Fibroblast of skin of right quadriceps (primary cell): Measurements from ENCODE around the gene IFNL2.
"Not testable (repeated sequence)": the region's sequence is repeated elsewhere in the genome, so short reads cannot be mapped to it uniquely, and the experiment has no call there.

ENCODE experiments used
- DNase-seq: peaks from one replicate; pipeline ENCODE4 v3.0.0-alpha.2; 2013

Gene IFNL2

DNA sequence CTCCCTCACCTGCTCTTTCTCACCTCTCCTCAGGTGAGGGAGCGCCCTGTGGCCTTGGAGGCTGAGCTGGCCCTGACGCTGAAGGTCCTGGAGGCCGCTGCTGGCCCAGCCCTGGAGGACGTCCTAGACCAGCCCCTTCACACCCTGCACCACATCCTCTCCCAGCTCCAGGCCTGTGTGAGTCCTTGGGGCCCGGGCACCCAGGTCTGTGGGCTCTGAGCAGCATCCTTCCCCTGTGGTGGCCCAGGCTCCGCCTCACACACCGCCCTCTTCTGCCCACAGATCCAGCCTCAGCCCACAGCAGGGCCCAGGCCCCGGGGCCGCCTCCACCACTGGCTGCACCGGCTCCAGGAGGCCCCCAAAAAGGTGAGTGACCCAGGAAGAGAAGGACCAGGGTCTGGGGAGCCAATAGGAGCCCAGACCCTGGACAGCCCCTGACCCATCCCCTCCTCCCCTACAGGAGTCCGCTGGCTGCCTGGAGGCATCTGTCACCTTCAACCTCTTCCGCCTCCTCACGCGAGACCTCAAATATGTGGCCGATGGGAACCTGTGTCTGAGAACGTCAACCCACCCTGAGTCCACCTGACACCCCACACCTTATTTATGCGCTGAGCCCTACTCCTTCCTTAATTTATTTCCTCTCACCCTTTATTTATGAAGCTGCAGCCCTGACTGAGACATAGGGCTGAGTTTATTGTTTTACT, 29.9 kb downstream of the IFNL2 start:
- no peak for DNase-seq

DNA sequence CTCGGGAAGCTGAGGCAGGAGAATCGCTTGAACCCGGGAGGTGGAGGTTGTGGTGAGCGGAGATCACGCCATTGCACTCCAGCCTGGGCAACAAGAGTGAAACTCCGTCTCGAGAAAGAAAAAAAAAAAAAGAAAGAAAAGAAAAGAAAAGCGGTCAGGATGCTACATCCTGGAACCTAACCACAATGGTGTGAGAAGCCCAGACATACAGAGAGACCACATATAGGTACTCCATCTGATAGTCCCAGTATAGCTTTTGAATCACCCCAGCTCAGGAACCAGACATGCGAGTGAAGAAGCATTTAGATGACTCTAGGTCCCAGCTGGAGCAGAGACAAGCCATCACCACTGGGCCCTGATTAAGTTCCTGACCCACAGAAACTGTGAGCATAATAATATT, 31.2 kb downstream of the IFNL2 start:
- DNase-seq = no peak

DNA sequence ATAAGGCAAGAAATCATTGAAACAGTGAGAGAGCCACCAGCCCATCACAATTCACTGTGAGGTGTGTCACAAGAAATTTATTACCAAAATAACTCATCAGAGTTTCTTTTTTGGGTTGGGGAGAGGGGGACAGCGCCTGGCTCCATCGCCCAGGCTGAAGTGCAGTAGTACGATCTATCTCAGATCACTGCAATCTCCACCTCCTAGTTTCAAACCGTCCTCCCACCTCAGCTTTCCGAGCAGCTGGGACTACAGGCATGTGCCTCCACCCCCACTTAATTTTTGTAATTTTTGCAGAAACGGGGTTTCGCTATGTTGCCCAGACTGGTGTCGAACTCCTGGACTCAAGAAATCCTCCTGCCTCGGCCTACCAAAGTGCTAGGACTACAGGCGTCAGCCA, 31.6 kb downstream of the IFNL2 start:
- no peak for DNase-seq

DNA sequence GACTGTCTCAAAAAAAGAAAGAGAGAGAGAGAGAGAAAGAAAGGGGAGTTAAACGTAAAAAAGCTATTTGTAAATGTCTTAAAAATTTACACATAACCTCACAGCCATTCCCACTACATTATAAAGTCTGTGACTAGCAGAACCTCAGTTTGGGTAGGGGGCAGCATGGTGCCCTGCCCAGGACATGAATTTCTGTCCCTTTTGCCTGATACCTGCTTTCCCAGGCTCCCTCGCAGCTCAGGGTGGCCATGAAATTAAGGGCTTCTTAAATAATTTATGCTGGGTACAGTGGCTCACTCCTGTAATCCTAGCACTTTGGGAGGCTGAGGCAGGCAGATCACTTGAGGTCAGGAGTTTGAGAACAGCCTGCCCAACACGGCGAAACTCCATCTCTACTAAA, 32.8 kb downstream of the IFNL2 start:
- DNase-seq = no peak

DNA sequence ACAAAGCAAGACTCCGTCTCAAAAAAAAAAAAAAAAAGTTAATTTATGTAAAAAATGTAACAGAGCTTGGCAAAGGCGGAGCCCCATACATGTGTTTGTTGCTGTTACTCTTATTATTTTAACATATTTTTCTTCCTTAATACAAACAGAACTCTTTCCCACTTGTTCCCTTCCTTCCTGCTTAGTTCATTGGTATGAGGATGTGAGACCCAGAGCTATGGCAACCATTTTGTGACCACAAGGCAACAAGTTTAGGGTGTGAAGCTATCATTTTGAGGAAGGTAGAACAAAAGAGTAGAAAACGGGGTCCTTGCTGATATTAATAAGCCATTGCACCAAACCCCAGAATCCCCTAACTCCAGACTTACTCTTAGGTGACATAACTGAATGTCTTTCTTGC, 33.4 kb downstream of the IFNL2 start:
- no peak for DNase-seq

DNA sequence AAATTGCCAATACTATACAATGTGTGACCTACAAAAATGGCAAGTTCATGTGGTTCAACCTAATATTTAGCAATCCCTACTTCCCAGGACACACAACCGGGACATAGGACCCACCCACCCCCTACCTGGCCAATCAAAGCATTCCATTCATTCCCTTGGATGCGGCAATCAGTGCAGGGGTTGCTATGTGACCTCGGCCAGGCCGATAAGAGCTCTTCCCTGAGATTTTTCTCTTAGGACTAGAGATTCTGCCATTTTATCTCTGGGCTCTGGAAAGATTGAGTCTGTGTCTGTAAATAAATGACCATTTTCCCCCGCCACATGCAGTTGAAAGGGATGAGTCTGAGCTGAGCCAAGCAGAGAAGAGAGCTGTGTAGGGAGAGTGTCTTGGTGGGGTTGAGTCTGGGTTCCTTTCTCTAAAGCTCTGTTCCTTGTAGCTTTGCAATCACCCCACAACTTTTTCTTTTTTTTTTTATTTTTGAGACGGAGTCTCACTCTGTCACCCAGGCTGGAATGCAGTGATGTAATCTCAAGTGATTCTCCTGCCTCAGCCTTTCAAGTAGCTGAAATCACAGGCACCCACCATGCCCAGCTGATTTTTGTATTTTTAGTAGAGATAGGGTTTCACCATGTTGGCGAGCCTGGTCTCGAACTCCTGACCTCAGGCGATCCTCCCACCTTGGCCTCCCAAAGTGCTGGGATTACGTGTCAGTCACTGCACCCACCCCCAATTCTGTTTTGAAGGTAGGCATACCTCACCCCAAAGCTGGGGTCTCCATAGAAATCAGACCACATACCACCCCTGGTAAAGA, 35.4 kb downstream of the IFNL2 start:
- DNase-seq = no peak

DNA sequence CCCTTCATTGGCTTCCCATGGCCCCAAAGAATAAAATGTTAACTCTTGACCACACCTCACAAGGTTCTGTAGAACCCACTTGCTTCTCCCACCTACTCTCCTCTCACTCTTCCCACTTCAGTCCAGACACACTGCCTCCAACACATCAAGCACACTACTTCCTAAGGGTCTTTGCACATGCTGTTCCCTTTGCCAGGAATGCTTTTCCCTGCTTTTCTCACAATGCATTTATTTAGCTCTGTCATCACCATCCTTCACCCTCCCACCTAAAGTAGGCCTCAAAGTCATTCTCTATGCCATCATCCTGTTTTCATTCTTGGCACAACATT, 36.0 kb downstream of the IFNL2 start:
- no peak for DNase-seq

DNA sequence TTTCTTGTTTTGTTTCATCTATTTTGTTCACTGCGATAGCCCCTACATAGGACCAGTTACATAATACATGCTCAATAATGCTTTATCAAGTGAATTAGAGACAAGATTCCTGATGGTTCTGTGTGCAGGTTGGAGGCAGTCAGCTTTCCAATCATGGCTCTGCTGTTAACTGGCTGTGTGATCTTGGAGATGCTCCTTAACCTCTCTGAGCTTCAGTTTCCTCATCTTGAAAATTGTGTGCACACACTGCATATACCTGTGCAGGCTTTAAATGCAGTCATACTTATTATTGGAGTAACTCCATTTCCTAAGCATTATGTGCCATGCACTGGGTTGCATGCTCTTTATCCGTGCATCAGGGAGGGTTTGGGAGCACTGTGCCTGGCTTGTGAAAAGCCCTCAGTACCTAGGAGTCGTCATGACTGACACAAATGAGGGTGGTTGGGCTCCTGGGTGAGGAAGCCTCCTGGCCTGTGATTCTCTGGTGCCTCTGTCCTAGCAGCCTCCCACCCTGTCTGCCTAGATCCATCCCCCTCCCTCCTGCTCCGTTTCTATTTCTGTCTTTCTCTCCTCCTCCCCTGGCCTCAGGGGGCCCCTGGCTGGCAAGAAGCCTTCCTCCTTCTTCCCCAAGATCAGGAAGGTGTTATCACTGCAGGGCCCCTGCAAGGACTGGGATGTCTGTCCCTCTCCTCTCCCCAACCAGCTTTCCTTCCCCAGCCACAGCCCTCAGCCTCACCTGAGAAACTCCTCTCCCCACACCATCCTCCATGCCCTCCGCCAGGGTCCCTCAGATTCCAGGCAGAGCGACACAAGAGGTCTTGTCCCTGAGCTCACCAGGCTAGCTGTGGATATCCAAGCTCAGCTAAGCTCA, 36.7 kb downstream of the IFNL2 start:
- DNase-seq = no peak

DNA sequence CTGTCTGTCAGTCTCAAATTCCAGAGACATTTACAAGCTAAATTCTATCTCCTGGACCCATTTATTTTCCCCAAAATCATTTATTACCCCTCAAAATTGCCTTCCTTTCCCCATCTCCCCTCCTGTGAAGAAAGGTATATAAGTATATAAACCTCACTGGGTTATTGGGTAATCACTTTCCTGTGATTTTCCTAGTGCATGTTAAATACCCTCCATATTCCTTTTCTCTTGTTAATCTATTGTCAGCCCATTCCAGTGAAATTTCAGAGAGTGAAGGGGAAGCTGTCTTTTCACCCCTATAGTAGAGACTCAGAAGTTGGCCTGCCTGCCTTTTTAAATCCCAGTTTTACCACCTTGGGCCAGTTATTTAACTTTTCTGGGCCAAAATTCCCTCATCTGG, 37.9 kb downstream of the IFNL2 start:
- no peak for DNase-seq

DNA sequence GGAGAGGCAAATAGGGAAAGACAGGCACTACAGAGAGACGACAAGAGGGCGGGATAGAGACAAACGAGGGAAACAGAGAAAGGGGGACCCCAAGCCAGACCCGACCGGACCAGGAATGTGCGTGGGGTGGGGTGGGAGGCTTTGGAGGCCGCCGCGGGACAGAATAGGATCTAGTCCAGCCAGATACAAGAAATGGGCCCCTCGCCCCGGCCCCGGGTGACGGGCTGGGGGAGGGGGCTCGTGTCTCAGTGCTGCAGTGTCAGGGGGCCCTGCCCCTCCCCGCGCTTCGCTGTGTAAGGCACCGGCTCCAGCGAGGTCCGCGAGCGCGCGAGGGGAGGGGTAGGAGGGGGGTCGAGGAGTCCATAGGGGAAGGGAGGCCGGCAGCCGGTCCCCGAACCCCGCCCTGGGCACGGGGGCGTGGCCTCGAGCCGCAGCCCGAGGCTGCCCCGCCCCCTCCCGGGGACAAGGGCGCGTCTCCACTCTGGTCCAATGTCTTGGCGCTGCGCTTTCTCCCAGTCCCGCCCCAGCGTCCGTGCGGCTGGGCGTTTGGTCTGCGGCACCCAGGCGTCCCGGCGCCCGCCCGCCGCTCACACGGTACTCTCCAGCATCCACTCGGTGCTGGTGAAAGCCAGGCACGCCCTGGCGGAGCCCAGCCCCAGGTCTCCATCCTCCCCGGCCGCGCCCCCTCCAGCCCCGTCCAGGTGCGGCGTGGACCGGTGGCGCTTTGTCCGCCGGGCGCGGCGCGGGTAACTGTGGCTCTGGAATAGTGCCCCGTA, 39.0 kb downstream of the IFNL2 start:
- DNase-seq = no peak

DNA sequence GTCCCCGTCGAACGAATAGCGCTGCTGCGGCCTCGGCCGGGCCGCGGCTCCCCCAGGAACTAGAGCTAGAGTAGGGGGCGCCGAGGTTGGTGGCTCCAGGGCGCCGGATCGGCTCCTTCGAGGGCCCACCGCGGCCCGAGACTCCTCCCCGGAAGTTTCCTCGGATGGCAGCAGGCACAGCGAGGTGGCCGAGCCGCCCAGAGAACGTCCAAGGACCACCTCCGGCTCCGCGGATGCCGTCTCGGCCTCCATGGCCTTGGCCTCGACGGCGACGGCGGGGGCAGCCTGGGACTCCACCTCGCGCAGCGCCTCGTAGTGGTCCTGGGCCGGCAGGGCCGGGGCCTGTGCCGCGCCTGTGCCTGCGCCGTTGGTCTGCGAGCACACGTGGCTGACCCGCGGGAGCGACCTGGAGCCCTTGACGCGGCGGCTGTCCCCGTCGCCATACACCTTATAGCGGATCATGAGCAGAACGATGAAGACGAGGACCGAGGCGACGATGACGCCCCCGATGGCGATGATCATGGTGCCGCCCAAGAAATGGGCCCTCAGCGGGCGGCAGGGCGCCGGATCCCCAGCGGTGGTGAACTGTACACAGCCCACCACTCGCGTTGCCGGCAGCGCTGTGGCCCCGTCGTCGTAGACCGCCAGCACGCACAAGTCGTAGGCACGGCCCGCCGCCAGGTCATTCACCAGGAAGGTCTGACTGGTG, 39.8 kb downstream of the IFNL2 start:
- DNase-seq = no peak

DNA sequence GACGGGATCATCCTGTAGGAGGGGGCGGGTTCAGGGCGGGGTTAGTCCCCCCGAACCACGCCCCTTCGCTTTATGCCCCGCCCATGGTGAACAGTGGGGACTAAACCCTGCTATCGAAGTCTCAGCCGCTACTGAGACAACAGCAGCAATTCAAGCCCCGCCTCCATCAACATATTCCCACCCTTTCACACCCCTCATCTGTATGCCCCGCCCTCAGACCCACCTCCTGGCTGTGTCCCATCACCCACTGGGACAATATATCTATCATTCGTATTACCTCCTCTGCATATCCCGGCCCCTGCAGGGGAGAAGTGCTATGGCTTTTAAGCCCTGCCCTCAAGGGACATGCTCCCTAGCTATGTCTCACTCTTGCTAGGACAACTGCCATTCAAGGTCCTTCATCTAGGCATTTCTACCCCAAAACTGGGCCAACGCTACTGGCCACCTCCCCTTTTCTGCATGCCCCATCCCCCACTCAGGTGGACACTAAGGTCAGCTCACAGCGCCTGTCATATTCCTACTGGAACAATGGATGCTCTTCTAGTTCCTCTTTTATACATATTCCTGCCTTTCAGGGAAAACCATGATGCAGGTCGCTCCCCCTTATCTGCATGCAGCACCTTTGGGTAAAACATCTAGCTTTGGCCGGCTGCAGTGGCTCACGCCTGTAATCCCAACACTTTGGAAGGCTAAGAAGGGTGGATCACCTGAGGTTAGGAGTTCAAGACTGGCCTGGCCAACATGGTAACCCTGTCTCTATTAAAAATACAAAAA, 40.5 kb downstream of the IFNL2 start:
- no peak for DNase-seq

DNA sequence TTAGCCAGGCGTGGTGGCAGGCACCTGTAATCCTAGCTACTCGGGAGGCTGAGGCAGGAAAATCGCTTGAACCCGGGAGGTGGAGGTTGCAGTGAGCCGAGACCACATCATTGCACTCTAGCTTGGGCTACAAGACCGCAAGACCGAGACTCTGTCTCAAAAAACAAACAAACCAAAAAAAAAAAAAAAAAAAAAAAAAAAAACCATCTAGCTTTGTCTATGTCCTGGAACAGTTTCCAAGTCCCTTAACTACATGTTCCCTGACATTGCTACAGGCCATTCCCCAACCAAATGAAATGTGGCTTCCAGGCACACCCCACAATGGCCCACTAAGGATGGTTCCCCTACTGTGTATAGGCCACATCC, 41.1 kb downstream of the IFNL2 start:
- not testable (repeated sequence) for DNase-seq

DNA sequence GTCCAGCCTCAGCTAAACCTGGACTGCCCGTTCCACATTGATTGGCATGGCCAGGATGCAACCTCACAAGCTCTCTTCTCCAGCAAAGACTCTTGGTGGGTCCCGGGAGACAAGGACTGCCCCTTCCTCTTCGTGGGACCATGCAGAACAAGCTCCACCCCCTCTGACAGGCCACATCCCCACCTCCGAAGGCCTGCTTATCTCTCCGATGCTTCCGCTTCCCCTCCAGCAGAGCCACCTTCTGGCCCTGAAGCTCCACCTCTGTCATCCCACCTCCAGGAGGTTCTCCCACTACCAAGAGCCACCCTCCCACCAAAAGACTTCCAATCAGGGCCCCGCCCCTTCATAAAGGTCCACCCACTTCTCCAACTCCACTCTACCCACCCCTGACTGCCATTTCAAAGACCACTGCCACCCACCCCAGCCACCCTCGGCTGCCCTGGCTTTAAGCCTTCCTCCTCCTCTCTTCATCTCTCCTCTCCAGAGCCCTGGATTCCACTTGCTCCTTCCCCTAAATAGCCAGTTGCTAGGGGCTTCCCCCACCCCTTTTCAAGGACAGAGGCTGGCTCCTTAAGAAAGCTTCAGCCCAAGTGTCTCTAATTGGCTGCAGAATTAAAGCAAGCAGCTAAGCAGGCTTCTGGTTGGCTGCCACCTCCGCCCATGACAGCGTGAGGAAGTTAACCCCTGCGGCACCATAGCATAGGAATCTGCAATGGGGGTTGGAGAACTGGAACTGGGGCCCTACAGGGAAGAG, 42.5 kb downstream of the IFNL2 start:
- no peak for DNase-seq

DNA sequence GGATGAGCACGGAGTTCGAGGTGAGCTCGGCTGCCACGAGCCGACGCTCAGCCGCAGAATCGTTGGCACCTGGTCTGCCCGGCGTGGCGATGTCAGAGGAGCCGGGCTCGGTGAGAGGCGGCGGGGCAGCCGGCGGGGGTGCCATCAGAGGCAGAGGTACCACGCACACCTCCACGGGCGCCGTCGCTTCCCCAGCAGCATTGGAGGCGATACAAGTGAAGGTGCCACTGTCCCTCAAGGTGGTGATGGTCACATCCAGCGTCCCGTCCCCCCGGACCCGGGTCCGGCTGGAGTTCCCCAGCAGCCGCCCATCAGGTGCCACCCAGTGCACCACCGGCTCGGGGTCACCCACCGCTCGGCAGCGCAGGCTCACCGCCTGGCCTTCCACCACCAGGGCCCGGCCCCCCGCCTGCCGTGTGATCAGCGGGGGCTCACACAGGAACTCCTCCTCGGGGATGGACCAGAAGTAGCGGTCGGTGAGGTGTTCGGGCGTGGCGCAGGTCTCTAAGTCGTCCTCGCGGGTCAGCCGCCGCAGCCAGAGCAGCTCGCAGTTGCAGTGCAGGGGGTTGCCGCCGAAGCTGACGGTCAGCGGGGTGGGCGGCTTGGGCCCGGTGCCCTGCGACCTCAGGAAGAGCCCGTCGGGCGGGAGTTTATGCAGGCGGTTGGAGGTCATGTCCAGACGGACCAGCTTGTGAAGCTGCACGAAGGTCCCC, 46.0 kb downstream of the IFNL2 start:
- no peak for DNase-seq

DNA sequence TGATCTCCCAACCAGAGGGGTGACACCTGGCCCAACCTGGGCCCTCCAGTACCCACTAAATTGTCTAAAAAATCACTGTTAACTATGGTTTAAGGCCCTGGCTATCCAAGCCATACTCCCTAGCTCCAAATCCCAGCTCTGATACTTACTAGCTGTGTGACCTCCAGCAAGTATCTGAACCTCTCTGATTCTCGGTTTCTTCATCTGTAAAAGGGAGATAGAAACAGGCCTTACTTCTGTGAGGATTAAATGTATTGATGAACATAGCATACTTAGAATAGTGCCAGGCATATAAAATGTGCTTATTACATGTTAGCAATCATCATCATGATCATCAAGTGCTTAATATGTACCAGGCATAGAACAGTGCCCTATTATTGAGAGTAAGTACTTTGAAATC, 47.7 kb downstream of the IFNL2 start:
- DNase-seq = no peak

DNA sequence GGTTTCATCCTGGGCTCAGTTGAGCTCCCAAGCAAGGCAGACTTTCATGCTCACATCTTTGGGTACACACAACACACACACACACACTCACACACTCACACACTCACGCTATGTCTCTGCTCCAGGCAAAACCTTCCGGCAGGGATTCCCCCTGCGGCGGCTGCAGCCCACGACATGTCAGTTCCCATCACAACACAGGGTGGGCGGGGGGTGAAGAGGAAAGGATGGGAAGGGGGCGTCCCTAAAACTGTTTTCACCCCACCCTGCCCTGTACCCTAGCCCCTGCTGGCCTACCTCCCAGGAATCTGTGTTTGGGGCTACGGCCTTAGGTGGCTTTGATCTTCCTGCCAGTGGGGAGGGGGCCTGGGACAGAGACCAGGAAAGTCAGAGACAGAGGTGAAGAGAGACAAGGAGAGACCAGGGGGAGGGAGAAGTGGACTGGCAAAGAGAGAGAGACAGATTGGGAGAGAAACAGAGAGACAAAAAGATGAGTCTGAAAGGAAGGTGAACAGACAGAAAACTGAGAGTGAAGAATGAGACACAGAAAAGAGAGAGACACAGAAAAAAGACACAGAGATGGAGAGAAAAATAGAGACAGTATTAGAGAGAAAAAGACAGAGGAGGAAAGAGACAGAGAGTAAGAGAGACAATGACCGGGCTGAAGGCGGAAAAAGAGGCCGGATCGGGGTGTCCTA, 48.6 kb downstream of the IFNL2 start:
- no peak for DNase-seq

DNA sequence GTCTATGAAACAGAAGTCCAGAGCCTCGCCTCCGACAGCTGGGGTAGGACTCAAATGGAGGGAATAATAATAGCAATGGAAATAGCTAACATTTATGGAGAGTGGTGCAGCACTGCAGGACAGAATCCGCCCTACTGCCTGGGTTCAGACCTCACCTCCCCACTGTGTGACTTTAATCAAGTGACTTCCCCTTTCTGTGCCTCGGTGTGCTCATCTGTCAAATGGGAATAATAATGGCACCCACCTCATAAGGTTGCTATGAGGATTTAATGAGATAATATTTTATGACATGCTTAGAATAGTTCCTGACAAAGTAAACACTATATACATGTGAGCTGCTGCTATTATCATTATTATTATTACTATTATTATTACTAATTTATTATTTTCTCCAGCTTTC, 49.3 kb downstream of the IFNL2 start:
- DNase-seq = no peak

DNA sequence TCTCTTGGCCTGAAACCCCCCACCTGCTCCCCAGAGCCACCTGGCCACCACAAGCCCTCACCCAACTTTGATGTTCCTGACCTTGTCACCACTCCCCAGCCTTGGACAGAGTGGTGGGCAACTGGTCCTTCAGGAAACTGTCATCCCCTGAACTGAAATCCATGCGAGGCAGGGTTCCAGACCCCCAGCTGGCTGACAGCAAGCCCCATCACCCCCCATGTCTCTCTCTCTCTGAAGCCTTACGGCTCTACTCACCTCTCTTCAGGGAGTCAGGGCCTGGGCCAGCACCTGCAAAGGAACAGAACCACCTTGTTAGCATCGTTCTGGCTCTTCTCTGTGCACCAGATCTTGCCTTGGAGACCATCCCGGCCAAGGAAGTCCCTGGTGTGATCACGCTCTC, 49.9 kb downstream of the IFNL2 start:
- DNase-seq = no peak

DNA sequence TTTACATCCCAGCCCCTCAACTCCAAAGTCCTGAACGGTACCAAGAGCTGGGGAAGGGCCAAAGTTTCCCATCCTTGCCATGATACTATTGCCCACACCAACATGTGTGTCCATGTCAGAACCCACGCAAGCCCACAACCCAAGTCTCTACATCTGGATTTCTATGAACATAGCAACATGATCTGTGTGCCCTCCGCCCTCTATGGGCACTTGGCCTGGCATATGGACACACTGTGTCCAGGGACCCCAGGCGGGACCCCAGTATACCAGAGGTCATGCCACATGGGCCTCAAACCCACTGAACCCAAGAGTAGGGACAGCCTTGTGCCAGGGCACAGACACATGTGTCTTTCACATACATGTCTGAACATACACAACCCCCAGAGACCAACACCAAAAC, 50.5 kb downstream of the IFNL2 start:
- DNase-seq = no peak
